Transverse colon (tissue), 4 donors: ENCODE results near the gene SRMS. TPM values are rescaled to one million over a fixed set of nuclear protein-coding genes. Genes with fewer than 3 reads are reported as not detected.

ENCODE experiments used
- DNase-seq: peaks from one replicate; pipeline ENCODE4 v3.0.0-alpha.2; 2019
- H3K27ac ChIP-seq, 4 donors: fragments of 200-600 bp; sonication (generic); 2 replicates each; pipeline ENCODE4 v1.5.1; 2016 to 2018; ENCODE audit warnings: inconsistent platforms in 4 of 4
- H3K27me3 ChIP-seq: fragments of 200-600 bp; sonication (generic); 2 replicates; pipeline ENCODE4 v1.5.1; 2017; ENCODE audit warnings: inconsistent platforms
- H3K36me3 ChIP-seq, 4 donors: fragments of 200-600 bp; sonication (generic); 2 replicates each; pipeline ENCODE4 v1.5.1; 2017 to 2019; ENCODE audit warnings: inconsistent platforms in 4 of 4
- H3K4me1 ChIP-seq, 4 donors: fragments of 200-600 bp; sonication (generic); 2 replicates each; pipeline ENCODE4 v1.5.1; 2017 to 2020; ENCODE audit warnings: inconsistent platforms in 4 of 4
- H3K4me3 ChIP-seq, 4 donors: fragments of 200-600 bp; sonication (generic); 1 replicate in 1 of 4; 2 replicates in 3 of 4; pipeline versions ENCODE4 v1.5.1 to v1.6.1; 2017 to 2019; ENCODE audit warnings: inconsistent platforms in 4 of 4
- H3K9me3 ChIP-seq, 2 donors: fragments of 200-600 bp; sonication (generic); 2 replicates each; pipeline ENCODE4 v1.5.1; 2017 to 2019; ENCODE audit warnings: inconsistent platforms in 2 of 2
- EP300 ChIP-seq: sonication (generic); formaldehyde crosslinking; IDR thresholded peaks from one replicate; pipeline ENCODE4 v1.6.1; 2017; ENCODE audit warnings: antibody characterized with exemption, low read depth
- POLR2A ChIP-seq: fragments of 450-650 bp; IDR thresholded peaks from one replicate; pipeline ENCODE4 v1.6.1; 2016; ENCODE audit warnings: antibody characterized with exemption, mild to moderate bottlenecking, moderate library complexity
- POLR2AphosphoS5 ChIP-seq, 3 donors: sonication (generic); formaldehyde crosslinking; IDR thresholded peaks; one replicate each; pipeline ENCODE4 v1.6.1; 2016; ENCODE audit warnings: antibody characterized with exemption in 3 of 3
- WGBS, 2 donors: methylation state at CpG; one replicate each; pipeline ENCODE4 v1.1.5; 2018; ENCODE audit warnings: low coverage in 1 of 2; 5-methylcytosine and 5-hydroxymethylcytosine counted together
- in situ Hi-C, 4 donors: fragments of 200-750 bp; cut with MboI; loops; one replicate each; pipeline versions ENCODE4 v1.15.0 to v1.15.1; 2017; ENCODE audit warnings: low sequenced_read_pairs in 3 of 4, low pct_ligation_motif_present in 1 of 4, low pct_unique_long_range_greater_than_20kb in 1 of 4
- intact Hi-C: fragments of 100-400 bp; cut with DNase I; formaldehyde crosslinking; loops from one replicate; pipeline ENCODE4 v1.15.1; 2023; ENCODE audit warnings: low total_unique reads
- total RNA-seq, 4 donors: library from RNA; depleted of rRNA; stranded (reverse); fragments of >200 nt; gene quantifications; one replicate each; pipeline ENCODE4 v1.1.0, GENCODE V29; 2016
- TF ChIP-seq, protein P1 (sequence below), 5 experiments: fragments of 200-600 bp in 3 of 5; fragments of 450-650 bp in 2 of 5; sonication (generic) in 3 of 5; IDR thresholded peaks; 1 replicate in 2 of 5; 2 replicates in 3 of 5; pipeline ENCODE4 v1.5.1; 2016 to 2017; ENCODE audit warnings: antibody characterized with exemption in 5 of 5, inconsistent platforms in 3 of 5, mild to moderate bottlenecking in 2 of 5, moderate library complexity in 1 of 5

The SRMS gene
- total RNA-seq, 4 donors from 2014 or later: 0.79 TPM; not detected in 3

DNA sequence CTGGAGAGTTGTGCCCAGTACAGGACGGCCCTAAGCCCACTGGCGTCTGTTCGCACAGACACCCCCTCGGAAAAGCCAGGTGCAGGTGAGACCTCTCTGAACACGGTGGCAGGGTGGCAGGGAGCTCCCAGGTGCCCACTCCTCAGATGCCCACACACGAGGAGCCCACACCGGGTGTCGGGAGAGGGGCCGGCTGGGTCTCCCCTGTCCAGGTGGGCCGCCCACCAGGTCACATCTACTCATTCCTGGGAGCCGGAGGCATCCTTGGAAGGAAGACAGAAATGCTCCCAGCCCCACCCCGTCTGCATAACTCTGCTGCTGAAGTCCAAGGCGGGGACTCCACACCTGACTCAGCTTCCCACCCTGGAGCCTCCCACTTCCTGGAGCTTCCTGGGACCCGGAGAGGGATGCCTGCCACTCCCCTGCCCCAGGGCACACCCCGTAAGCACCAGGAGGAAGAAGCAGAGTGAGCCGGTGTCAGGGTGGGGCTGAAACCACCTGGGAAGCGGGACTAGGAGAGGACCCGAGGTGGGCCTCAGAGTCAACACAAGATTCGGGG is 2.5 kb downstream of the SRMS start:
- intact Hi-C loops: no loop called here

DNA sequence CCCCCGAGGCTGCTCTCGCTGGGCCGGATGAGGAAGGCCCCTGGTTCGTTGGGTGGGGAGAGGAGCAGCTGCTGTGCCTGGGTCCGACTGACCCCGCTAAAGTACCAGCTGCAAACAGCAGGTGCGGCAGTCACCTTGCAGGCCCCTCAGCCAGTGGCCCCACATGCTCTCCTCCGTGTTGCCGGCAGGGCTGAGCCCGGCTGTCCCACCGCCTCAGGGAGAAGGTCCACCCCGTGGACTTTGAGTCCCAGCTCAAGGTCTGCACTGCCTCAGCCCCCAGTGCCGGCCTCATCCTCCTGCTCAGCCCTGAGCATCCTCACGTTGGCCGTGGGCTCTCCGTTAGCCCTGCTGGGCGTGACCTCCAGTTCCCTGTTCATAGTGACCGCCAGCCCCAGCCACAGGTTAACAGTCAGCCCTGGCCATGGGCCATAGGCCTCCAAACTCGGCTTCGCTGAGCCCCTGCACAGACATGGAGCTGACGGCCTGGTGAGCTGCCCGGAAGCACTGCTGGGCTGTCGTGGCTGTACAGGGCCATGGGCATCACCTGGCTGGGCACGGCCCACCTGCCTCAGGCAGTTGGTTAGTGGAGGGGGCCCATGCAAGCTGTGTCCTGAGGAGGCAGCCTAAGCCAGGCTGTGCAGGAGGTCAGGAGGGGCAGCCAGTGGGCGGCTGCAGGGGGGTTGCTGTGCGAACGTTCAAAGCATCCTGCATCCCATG is 3.1 kb downstream of the SRMS start:
- Histone ChIP-seq H3K9me3 (no peaks in the 10 kb centered on the region), H3K4me1 (peaks cover 6 to 42% (median 28%) of the 10 kb centered on the region in 4 donors), H3K27ac (peak overlapping the region in 3 of 4 donors; percentile 35 to 69 (median 42)), H3K27me3 (peaks cover 33% of the 10 kb centered on the region), H3K36me3 (no peaks in the 10 kb centered on the region), H3K4me3 (no peak overlapping the region)
- WGBS, 2 donors: 40 to 60% methylated on average over 1 to 21 of the region's 27 CpGs
- no peak for TF ChIP-seq POLR2AphosphoS5 (IDR thresholded peaks at IDR 0.05)
- no peak for TF ChIP-seq POLR2A
- no peak for TF ChIP-seq EP300
- TF ChIP-seq, protein P1, sequence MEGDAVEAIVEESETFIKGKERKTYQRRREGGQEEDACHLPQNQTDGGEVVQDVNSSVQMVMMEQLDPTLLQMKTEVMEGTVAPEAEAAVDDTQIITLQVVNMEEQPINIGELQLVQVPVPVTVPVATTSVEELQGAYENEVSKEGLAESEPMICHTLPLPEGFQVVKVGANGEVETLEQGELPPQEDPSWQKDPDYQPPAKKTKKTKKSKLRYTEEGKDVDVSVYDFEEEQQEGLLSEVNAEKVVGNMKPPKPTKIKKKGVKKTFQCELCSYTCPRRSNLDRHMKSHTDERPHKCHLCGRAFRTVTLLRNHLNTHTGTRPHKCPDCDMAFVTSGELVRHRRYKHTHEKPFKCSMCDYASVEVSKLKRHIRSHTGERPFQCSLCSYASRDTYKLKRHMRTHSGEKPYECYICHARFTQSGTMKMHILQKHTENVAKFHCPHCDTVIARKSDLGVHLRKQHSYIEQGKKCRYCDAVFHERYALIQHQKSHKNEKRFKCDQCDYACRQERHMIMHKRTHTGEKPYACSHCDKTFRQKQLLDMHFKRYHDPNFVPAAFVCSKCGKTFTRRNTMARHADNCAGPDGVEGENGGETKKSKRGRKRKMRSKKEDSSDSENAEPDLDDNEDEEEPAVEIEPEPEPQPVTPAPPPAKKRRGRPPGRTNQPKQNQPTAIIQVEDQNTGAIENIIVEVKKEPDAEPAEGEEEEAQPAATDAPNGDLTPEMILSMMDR (IDR thresholded peaks at IDR 0.05): no peak
- DNase-seq: no peak
- in situ Hi-C loops (loop anchor here in 1 of 4 donors (25.0 kb wide), 1 partner anchor 93 kb away; the partner anchor contains the start of gene GMEB2), intact Hi-C loops (no loop called here)

More for the DNA sequence above, 2.5 kb downstream of the SRMS start:
- Histone ChIP-seq H3K27me3 (peaks cover 39% of the 10 kb centered on the region), H3K9me3 (no peaks in the 10 kb centered on the region), H3K27ac (peak overlapping the region; percentile 30 to 69 (median 58)), H3K36me3 (no peaks in the 10 kb centered on the region), H3K4me3 (no peak overlapping the region), H3K4me1 (peaks cover 5 to 41% (median 27%) of the 10 kb centered on the region in 4 donors)
- in situ Hi-C loops: loop anchor here in 1 of 4 donors (25.0 kb wide), 1 partner anchor 92 kb away; the partner anchor contains the start of gene GMEB2
- TF ChIP-seq EP300: peak; percentile 23
- TF ChIP-seq, protein P1 (IDR thresholded peaks at IDR 0.05): no peak
- TF ChIP-seq POLR2AphosphoS5 (IDR thresholded peaks at IDR 0.05): peak; percentile 24 to 36 (median 30)
- TF ChIP-seq POLR2A: no peak
- DNase-seq: peak; percentile 78
- 45% methylated on average over 18 of the region's 19 CpGs; no CpG with 5 or more reads in 1 of the 2 donors for WGBS, 2 donors

DNA sequence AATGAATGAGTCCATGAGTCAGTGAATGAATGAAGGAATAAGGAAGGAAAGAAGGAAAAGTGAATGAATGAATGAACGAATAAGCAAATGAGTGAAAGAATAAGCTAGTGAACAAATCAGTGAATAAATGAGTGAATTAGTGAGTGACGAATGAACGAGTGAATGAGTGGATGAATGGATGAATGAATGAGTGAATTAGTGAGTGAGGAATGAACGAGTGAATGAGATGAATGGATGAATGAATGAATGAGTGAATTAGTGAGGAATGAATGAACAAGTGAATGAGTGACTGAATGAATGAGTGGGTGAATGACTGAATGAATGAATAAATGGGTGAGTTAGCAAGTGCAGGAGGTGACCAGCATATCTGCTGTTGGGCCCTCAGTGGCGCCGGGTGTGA is 3.8 kb downstream of the SRMS start:
- Histone ChIP-seq H3K4me1 (peaks cover 7 to 48% (median 35%) of the 10 kb centered on the region in 4 donors), H3K27me3 (peaks cover 28% of the 10 kb centered on the region), H3K36me3 (no peaks in the 10 kb centered on the region), H3K4me3 (no peak overlapping the region), H3K27ac (peak overlapping the region in 1 of 4 donors; percentile 69), H3K9me3 (no peaks in the 10 kb centered on the region)
- intact Hi-C loops: no loop called here
- 78 to 81% methylated on average over 4 to 6 of the region's 6 CpGs for WGBS, 2 donors
- in situ Hi-C loops: loop anchor here in 1 of 4 donors (25.0 kb wide), 1 partner anchor 94 kb away; the partner anchor contains the start of gene GMEB2
- TF ChIP-seq, protein P1 (IDR thresholded peaks at IDR 0.05): no peak
- no peak for TF ChIP-seq POLR2AphosphoS5 (IDR thresholded peaks at IDR 0.05)
- TF ChIP-seq POLR2A: no peak
- no peak for DNase-seq

DNA sequence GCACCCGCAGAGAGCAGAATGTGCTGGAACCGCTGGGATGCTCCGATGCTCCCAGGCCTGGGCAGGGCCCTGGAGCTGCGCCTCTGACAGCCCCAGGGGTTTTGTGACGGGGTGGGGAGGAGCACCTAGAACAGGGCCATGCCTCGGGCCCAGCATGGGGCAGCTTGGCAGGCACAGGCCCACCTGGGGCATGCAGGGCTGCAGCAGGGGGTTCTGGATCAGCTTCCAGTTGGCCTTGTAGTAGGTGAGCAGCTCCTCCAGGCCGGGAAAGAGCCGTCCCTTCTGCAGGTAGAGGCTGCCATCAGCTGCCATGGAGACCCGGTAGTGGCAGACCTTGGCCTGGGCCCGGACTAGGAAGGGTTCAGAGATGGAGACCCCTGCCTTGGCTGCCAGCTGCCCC is 4.4 kb downstream of the SRMS start:
- H3K9me3 ChIP-seq: no peaks in the 10 kb centered on the region
- no peak overlapping the region for H3K4me3 ChIP-seq
- peak overlapping the region in 1 of 4 donors; percentile 81 for H3K27ac ChIP-seq
- no peaks in the 10 kb centered on the region for H3K36me3 ChIP-seq
- peaks cover 21% of the 10 kb centered on the region for H3K27me3 ChIP-seq
- WGBS, 2 donors: 80% methylated on average over 6 of the region's 10 CpGs; no CpG with 5 or more reads in 1 of the 2 donors
- no peak for DNase-seq
- in situ Hi-C loops (loop anchor here in 1 of 4 donors (25.0 kb wide), 1 partner anchor 94 kb away; the partner anchor contains the start of gene GMEB2), intact Hi-C loops (no loop called here)
- peaks cover 9 to 53% (median 40%) of the 10 kb centered on the region in 4 donors for H3K4me1 ChIP-seq
- TF ChIP-seq, protein P1 (IDR thresholded peaks at IDR 0.05): no peak
- TF ChIP-seq POLR2A: no peak
- no peak for TF ChIP-seq POLR2AphosphoS5 (IDR thresholded peaks at IDR 0.05)
- no peak for TF ChIP-seq EP300
